GM12873 (cell line): ENCODE results near the gene MLST8.

Experiments
- TF ChIP-seq, protein P1 (sequence below): IDR thresholded peaks from 2 replicates; pipeline ENCODE4 v1.5.1; 2012; ENCODE audit warnings: low read depth, mild to moderate bottlenecking, moderate library complexity, low read length, control low read depth; ENCODE audit not compliant: insufficient read depth; ENCODE audit errors: missing control alignments

The MLST8 gene

DNA sequence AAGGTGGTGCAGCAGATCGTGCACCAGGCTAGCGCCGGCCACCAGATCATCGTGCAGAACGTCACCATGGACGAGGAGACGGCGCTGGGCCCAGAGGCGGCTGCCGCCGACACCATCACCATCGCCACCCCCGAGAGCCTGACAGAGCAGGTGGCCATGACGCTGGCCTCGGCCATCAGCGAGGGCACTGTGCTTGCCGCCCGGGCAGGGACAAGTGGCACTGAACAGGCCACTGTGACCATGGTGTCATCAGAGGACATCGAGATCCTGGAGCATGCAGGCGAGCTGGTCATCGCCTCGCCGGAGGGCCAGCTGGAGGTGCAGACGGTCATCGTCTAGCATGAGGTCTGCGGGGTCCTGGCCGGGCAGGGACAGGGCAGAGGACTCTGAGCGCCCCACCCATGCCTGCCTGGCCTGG, 30.0 kb downstream of the MLST8 start:
- TF ChIP-seq, protein P1, sequence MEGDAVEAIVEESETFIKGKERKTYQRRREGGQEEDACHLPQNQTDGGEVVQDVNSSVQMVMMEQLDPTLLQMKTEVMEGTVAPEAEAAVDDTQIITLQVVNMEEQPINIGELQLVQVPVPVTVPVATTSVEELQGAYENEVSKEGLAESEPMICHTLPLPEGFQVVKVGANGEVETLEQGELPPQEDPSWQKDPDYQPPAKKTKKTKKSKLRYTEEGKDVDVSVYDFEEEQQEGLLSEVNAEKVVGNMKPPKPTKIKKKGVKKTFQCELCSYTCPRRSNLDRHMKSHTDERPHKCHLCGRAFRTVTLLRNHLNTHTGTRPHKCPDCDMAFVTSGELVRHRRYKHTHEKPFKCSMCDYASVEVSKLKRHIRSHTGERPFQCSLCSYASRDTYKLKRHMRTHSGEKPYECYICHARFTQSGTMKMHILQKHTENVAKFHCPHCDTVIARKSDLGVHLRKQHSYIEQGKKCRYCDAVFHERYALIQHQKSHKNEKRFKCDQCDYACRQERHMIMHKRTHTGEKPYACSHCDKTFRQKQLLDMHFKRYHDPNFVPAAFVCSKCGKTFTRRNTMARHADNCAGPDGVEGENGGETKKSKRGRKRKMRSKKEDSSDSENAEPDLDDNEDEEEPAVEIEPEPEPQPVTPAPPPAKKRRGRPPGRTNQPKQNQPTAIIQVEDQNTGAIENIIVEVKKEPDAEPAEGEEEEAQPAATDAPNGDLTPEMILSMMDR = no peak

DNA sequence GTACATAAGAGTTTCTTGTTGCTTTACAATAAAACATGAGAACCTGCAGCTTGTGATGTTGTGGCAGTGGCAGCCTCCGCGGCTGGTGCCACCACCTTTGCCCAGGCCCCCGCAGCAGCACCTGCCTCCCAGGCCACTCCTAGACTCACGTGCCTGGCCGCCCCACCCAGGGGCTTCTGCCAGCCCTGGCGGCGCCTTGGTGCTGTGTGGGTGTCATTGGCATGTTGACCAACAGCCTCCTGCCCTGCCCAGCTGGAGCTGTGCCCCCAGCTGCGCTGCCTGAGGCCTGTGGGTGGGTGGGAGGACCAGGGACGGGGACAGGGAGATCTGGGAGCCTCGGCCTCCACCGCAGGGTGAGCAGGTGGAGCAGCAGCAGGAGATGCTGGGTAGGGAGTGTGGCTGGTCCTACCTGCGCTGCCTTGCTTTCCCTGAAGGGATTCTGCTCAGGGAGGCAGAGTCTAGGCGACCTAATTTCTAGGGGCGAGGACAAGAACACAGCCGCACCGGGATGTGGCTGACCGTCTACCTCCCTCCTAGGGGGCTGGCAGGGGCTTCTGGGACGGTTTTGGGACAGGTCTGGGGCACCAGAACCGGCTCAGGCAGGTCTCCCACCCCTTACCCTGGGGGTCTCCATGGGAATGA, 30.6 kb downstream of the MLST8 start:
- TF ChIP-seq, protein P1 = no peak

DNA sequence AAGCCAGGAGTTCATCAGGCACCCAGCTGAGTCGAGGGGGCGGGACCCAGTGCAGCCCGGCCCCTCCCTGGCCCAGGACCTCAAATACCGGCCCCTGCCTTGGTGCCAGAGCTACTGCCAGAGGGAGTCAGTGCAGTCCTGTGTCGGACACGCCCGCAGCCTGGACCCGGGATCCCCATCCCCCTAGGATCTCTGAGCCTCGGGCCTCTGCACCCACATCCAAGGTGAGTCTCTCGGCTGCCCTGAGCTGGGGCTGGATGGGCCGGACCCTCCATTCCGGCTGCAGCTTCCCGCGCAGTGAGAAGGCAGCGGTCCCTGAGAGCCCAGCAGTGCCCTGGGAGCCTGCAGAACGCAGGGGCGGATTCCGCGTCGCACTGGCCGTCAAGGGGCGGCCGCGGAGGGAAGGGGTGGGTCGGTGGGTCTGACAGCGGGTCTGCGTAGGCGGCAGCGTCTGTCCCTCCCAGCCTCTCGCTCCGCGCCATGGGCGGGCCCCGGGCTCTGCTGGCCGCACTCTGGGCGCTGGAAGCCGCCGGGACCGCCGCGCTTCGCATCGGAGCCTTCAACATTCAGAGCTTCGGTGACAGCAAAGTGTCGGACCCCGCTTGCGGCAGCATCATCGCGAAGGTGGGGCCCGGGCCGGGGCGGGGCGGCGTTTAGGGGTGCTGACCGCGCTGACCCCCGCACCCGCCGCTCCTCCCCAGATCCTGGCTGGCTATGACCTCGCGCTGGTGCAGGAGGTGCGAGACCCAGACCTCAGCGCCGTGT, 31.3 kb downstream of the MLST8 start, which contains the start of gene DNASE1L2:
DNASE1L2 (plus strand) TSS at position 108 of the 765 bp plus-strand sequence; CDS start at position 481, 373 bp downstream.
- TF ChIP-seq, protein P1 = no peak

DNA sequence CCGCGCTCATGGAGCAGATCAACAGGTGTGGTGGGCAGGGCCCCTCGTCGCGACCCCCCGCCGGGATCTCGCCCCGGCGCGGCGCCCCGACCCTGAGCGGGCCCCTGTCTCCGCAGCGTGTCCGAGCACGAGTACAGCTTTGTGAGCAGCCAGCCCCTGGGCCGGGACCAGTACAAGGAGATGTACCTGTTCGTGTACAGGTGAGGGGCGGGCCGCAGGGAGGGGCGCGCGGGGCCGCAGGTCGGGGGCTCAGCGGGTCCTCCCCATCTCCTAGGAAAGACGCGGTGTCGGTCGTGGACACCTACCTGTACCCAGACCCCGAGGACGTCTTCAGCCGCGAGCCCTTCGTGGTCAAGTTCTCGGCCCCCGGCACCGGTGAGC, 31.8 kb downstream of the MLST8 start:
- TF ChIP-seq, protein P1 = no peak

DNA sequence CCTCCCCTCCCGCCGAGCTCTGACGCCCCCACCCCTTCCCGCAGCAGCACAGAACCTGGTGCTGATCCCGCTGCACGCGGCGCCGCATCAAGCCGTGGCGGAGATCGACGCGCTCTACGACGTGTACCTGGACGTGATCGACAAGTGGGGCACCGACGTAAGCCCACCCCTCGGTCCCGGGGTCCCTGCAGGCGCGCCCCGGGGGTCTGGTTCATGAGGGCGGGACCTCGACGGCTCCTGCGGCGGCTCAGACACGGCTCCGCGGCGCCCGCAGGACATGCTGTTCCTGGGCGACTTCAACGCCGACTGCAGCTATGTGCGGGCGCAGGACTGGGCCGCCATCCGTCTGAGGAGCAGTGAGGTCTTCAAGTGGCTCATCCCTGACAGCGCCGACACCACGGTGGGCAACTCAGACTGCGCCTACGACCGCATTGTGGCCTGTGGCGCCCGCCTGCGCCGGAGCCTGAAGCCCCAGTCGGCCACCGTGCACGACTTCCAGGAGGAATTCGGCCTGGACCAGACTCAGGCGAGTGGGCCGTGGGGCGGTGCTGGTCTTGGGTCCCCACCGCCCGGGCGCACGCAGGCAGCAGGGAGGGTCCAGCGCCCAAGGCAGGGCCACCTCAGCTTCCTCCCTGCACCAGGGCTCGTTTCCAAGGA, 32.4 kb downstream of the MLST8 start:
- TF ChIP-seq, protein P1 = no peak

DNA sequence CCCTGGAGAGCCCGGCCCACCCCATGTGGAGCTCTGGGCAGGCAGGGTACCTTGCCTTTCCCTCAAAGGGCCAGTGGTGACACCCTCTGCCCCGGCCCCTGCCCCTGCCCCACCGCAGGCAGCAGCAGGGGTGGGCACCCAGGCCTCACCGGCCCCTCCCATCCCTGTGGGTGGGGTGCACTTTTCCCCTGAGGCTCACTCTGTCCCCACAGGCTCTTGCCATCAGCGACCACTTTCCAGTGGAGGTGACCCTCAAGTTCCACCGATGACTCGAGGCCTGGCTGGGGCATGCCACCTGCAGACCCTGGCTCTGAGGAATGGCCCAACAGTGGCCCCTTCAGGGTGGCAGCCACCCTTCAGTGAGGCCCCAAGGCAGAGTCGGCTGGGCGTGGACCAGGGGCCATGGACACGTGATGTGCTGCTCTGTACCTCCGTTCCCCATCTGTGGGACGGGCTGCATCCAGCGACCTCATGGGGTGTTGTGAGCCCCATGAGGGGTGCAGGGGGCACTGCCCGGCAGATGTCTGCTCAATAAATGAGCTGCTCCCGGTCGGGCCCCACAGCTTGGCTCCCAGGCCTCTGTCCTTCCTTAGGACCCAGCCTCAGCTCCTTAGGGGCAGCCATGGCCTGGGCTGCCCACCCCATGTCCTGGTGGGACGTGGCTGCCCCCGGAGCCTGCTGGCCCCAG, 33.0 kb downstream of the MLST8 start:
- TF ChIP-seq, protein P1 = no peak
